Activated naive CD8-positive, alpha-beta T cell (primary cell): ENCODE data around the gene MYOG.

Source experiments
- H3K27ac Mint-ChIP-seq: one replicate; pipeline ENCODE4 v1.8.0; 2021; ENCODE audit warnings: mixed read lengths
- H3K27me3 Mint-ChIP-seq: one replicate; pipeline ENCODE4 v1.8.0; 2021; ENCODE audit warnings: mixed read lengths
- H3K36me3 Mint-ChIP-seq: one replicate; pipeline ENCODE4 v1.8.0; 2021; ENCODE audit warnings: mixed read lengths
- H3K4me1 Mint-ChIP-seq: one replicate; pipeline ENCODE4 v1.8.0; 2021; ENCODE audit warnings: low read depth, mixed read lengths
- H3K4me3 Mint-ChIP-seq: one replicate; pipeline ENCODE4 v1.8.0; 2021; ENCODE audit warnings: mild to moderate bottlenecking, mixed read lengths
- H3K9me3 Mint-ChIP-seq: one replicate; pipeline ENCODE4 v1.8.0; 2021; ENCODE audit warnings: low read depth, mixed read lengths

The MYOG gene

GRCh38 chr1:203124011-203124410 is 38.2 kb upstream of the MYOG start:
- H3K27ac Mint-ChIP-seq: no peak overlapping the region
- peaks cover 43% of the 10 kb centered on the region for H3K27me3 Mint-ChIP-seq
- H3K36me3 Mint-ChIP-seq: no peaks in the 10 kb centered on the region
- no peaks in the 10 kb centered on the region for H3K9me3 Mint-ChIP-seq
- H3K4me1 Mint-ChIP-seq: peaks cover 15% of the 10 kb centered on the region
- H3K4me3 Mint-ChIP-seq: no peak overlapping the region

GRCh38 chr1:203122159-203122558 is 36.3 kb upstream of the MYOG start:
- no peaks in the 10 kb centered on the region for H3K9me3 Mint-ChIP-seq
- no peak overlapping the region for H3K4me3 Mint-ChIP-seq
- H3K27ac Mint-ChIP-seq: no peak overlapping the region
- peaks cover 48% of the 10 kb centered on the region for H3K27me3 Mint-ChIP-seq
- H3K36me3 Mint-ChIP-seq: no peaks in the 10 kb centered on the region
- H3K4me1 Mint-ChIP-seq: peaks cover 11% of the 10 kb centered on the region

- no peaks in the 10 kb centered on the region for H3K9me3 Mint-ChIP-seq
- peaks cover 45% of the 10 kb centered on the region for H3K27me3 Mint-ChIP-seq
- H3K27ac Mint-ChIP-seq: no peak overlapping the region
- H3K4me3 Mint-ChIP-seq: no peak overlapping the region
- H3K4me1 Mint-ChIP-seq: peaks cover 7% of the 10 kb centered on the region
- H3K36me3 Mint-ChIP-seq: no peaks in the 10 kb centered on the region
These were observed 35.6 kb upstream of the MYOG start for GRCh38 chr1:203121186-203122015.

- peaks cover 39% of the 10 kb centered on the region for H3K27me3 Mint-ChIP-seq
- H3K4me1 Mint-ChIP-seq: peaks cover 5% of the 10 kb centered on the region
- no peaks in the 10 kb centered on the region for H3K36me3 Mint-ChIP-seq
- no peak overlapping the region for H3K4me3 Mint-ChIP-seq
- no peaks in the 10 kb centered on the region for H3K9me3 Mint-ChIP-seq
- H3K27ac Mint-ChIP-seq: no peak overlapping the region
These were observed 34.7 kb upstream of the MYOG start for GRCh38 chr1:203120325-203121153.

GRCh38 chr1:203117611-203118575 is 32.1 kb upstream of the MYOG start:
- Mint-ChIP-seq H3K27me3 (peaks cover 32% of the 10 kb centered on the region), H3K4me1 (peaks cover 5% of the 10 kb centered on the region), H3K9me3 (no peaks in the 10 kb centered on the region), H3K27ac (no peak overlapping the region), H3K4me3 (no peak overlapping the region), H3K36me3 (no peaks in the 10 kb centered on the region)

GRCh38 chr1:203116091-203116820 is 30.4 kb upstream of the MYOG start:
- Mint-ChIP-seq H3K36me3 (no peaks in the 10 kb centered on the region), H3K27ac (no peak overlapping the region), H3K9me3 (no peaks in the 10 kb centered on the region), H3K4me3 (no peak overlapping the region), H3K4me1 (peaks cover 2% of the 10 kb centered on the region), H3K27me3 (peaks cover 25% of the 10 kb centered on the region)

- H3K4me1 Mint-ChIP-seq: peaks cover 2% of the 10 kb centered on the region
- H3K27me3 Mint-ChIP-seq: peaks cover 18% of the 10 kb centered on the region
- H3K36me3 Mint-ChIP-seq: no peaks in the 10 kb centered on the region
- no peak overlapping the region for H3K4me3 Mint-ChIP-seq
- H3K9me3 Mint-ChIP-seq: no peaks in the 10 kb centered on the region
- no peak overlapping the region for H3K27ac Mint-ChIP-seq
These were observed 28.4 kb upstream of the MYOG start for GRCh38 chr1:203114202-203114601.

- no peak overlapping the region for H3K27ac Mint-ChIP-seq
- peaks cover 20% of the 10 kb centered on the region for H3K27me3 Mint-ChIP-seq
- no peaks in the 10 kb centered on the region for H3K9me3 Mint-ChIP-seq
- H3K4me1 Mint-ChIP-seq: peaks cover 2% of the 10 kb centered on the region
- H3K4me3 Mint-ChIP-seq: no peak overlapping the region
- H3K36me3 Mint-ChIP-seq: no peaks in the 10 kb centered on the region
These were observed 27.5 kb upstream of the MYOG start for GRCh38 chr1:203113308-203113707.

GRCh38 chr1:203112475-203112874 is 26.7 kb upstream of the MYOG start:
- H3K4me1 Mint-ChIP-seq: no peaks in the 10 kb centered on the region
- H3K9me3 Mint-ChIP-seq: no peaks in the 10 kb centered on the region
- H3K36me3 Mint-ChIP-seq: no peaks in the 10 kb centered on the region
- no peak overlapping the region for H3K27ac Mint-ChIP-seq
- peaks cover 20% of the 10 kb centered on the region for H3K27me3 Mint-ChIP-seq
- no peak overlapping the region for H3K4me3 Mint-ChIP-seq

GRCh38 chr1:203104789-203105390 is 19.1 kb upstream of the MYOG start:
- peaks cover 6% of the 10 kb centered on the region for H3K9me3 Mint-ChIP-seq
- no peak overlapping the region for H3K4me3 Mint-ChIP-seq
- no peaks in the 10 kb centered on the region for H3K4me1 Mint-ChIP-seq
- H3K27me3 Mint-ChIP-seq: peaks cover 22% of the 10 kb centered on the region
- no peak overlapping the region for H3K27ac Mint-ChIP-seq
- H3K36me3 Mint-ChIP-seq: no peaks in the 10 kb centered on the region

GRCh38 chr1:203103829-203104495 is 18.1 kb upstream of the MYOG start:
- Mint-ChIP-seq H3K4me1 (no peaks in the 10 kb centered on the region), H3K27ac (no peak overlapping the region), H3K9me3 (peaks cover 6% of the 10 kb centered on the region), H3K36me3 (no peaks in the 10 kb centered on the region), H3K4me3 (no peak overlapping the region), H3K27me3 (peaks cover 15% of the 10 kb centered on the region)

GRCh38 chr1:203103216-203103615 is 17.4 kb upstream of the MYOG start:
- Mint-ChIP-seq H3K36me3 (no peaks in the 10 kb centered on the region), H3K27me3 (peaks cover 10% of the 10 kb centered on the region), H3K27ac (no peak overlapping the region), H3K4me3 (no peak overlapping the region), H3K9me3 (peaks cover 6% of the 10 kb centered on the region), H3K4me1 (no peaks in the 10 kb centered on the region)

GRCh38 chr1:203101813-203102634 is 16.2 kb upstream of the MYOG start:
- Mint-ChIP-seq H3K27ac (no peak overlapping the region), H3K4me1 (no peaks in the 10 kb centered on the region), H3K36me3 (no peaks in the 10 kb centered on the region), H3K4me3 (no peak overlapping the region), H3K27me3 (peaks cover 4% of the 10 kb centered on the region), H3K9me3 (peaks cover 6% of the 10 kb centered on the region)
